H1 (cell line): ENCODE results near the gene IP6K3. TPM values are rescaled to one million over a fixed set of nuclear protein-coding genes. Genes with fewer than 3 reads are reported as not detected.

Source experiments
- ATF3 ChIP-seq: IDR thresholded peaks from 2 replicates; pipeline ENCODE4 v1.6.1; 2011; ENCODE audit warnings: low read depth, mild to moderate bottlenecking, low read length; ENCODE audit not compliant: insufficient read depth
- CEBPB ChIP-seq: IDR thresholded peaks from 2 replicates; pipeline ENCODE4 v1.6.1; 2012; ENCODE audit warnings: low read depth, low read length
- KDM5A ChIP-seq: fragments of 200-600 bp; IDR thresholded peaks from 2 replicates; pipeline ENCODE4 v1.7.1; 2012; ENCODE audit warnings: mild to moderate bottlenecking, low read length, inconsistent platforms, mixed read lengths
- SAP30 ChIP-seq: fragments of 300-600 bp; sonication (generic); IDR thresholded peaks from 2 replicates; pipeline ENCODE4 v1.7.1; 2012; ENCODE audit warnings: low read length, moderate library complexity, mild to moderate bottlenecking, inconsistent platforms; ENCODE audit not compliant: insufficient read depth, insufficient replicate concordance
- SIX5 ChIP-seq: IDR thresholded peaks from 2 replicates; pipeline ENCODE4 v1.6.1; 2011; ENCODE audit warnings: mild to moderate bottlenecking, low read depth, low read length
- USF2 ChIP-seq: IDR thresholded peaks from 2 replicates; pipeline ENCODE4 v1.6.1; 2011; ENCODE audit warnings: low read length, improper control_type of control experiment
- polyA plus RNA-seq, 7 experiments: library from polyadenylated mRNA; depleted of rRNA in 3 of 7; stranded (reverse) in 5 of 7; unstranded in 2 of 7; fragments of >200 nt in 5 of 7; fragments of 200-250 nt in 2 of 7; gene quantifications; 1 replicate in 5 of 7; 2 replicates in 1 of 7; 4 replicates in 1 of 7; pipeline versions ENCODE4 v1.2.1 to v1.2.3, GENCODE V29; 2011 to 2013; ENCODE audit warnings: missing spikeins in 2 of 7, mixed read lengths in 2 of 7
- total RNA-seq: library from RNA; stranded (reverse); fragmentation: NEBNext Ultra II Directional; extraction: Animal tissue kit (Norgen Biotek cat#: 25700); gene quantifications from 2 replicates; pipeline ENCODE4 v1.2.1, GENCODE V29; 2021

IP6K3 gene
- total and polyA plus RNA-seq, 2 of the 8 experiments (the other 6 are each of a cell fraction or from before 2014, with no cell fraction given) = 0.22 to 0.73 TPM

GRCh38 chr6:33712914-33713313, 33.8 kb downstream of the IP6K3 start (continued):
- no peak for TF ChIP-seq ATF3
- TF ChIP-seq KDM5A = no peak
- no peak for TF ChIP-seq SAP30
- no peak for TF ChIP-seq USF2
- TF ChIP-seq SIX5 = no peak
- no peak for TF ChIP-seq CEBPB
